HG02610 (cell line): ENCODE measurements around the gene RPUSD2.

Experiments
- ATAC-seq: cut with Tn5 transposase; IDR thresholded peaks from one replicate; pipeline ENCODE4 v1.9.1; 2021; ENCODE audit warnings: mild to moderate bottlenecking, moderate library complexity; ENCODE audit not compliant: unreplicated experiment

RPUSD2 gene

GRCh38 chr15:40618906-40619305, 49.8 kb downstream of the RPUSD2 start:
- ATAC-seq, result no peak

GRCh38 chr15:40623361-40623760, 54.3 kb downstream of the RPUSD2 start:
- no peak for ATAC-seq
